Vagina (tissue), 2 donors: ENCODE measurements around the gene MED12L. TPM values are rescaled to one million over a fixed set of nuclear protein-coding genes. Genes with fewer than 3 reads are reported as not detected.

Experiments used
- DNase-seq, 2 donors: peaks; one replicate each; pipeline ENCODE4 v3.0.0-alpha.2; 2017; ENCODE audit errors: extremely low spot score in 2 of 2
- H3K27ac ChIP-seq: fragments of 200-600 bp; sonication (generic); one replicate; pipeline ENCODE4 v1.5.1; 2019
- H3K27me3 ChIP-seq: fragments of 200-600 bp; sonication (generic); one replicate; pipeline ENCODE4 v1.5.1; 2019
- H3K36me3 ChIP-seq, 2 donors: fragments of 200-600 bp; sonication (generic); one replicate each; pipeline ENCODE4 v1.5.1; 2017 to 2019
- H3K4me1 ChIP-seq: fragments of 200-600 bp; sonication (generic); one replicate; pipeline ENCODE4 v1.5.1; 2019
- H3K4me3 ChIP-seq, 2 donors: fragments of 200-600 bp; sonication (generic); 1 replicate in 1 of 2; 2 replicates in 1 of 2; pipeline ENCODE4 v1.5.1; 2016 to 2019
- H3K9me3 ChIP-seq: fragments of 200-600 bp; sonication (generic); one replicate; pipeline ENCODE4 v1.5.1; 2019
- CTCF ChIP-seq, 3 experiments: fragments of 450-650 bp in 2 of 3; fragments of 200-600 bp in 1 of 3; sonication (generic) in 1 of 3; IDR thresholded peaks; one replicate each; pipeline ENCODE4 v1.5.1; 2017 to 2019; ENCODE audit warnings: antibody characterized with exemption in 3 of 3, mild to moderate bottlenecking in 2 of 3, moderate library complexity in 2 of 3
- POLR2A ChIP-seq, 2 donors: fragments of 450-650 bp; IDR thresholded peaks; one replicate each; pipeline ENCODE4 v1.6.1; 2017; ENCODE audit warnings: antibody characterized with exemption in 2 of 2, mild to moderate bottlenecking in 2 of 2, moderate library complexity in 2 of 2
- POLR2AphosphoS5 ChIP-seq, 2 donors: sonication (generic); formaldehyde crosslinking; IDR thresholded peaks; one replicate each; pipeline ENCODE4 v1.9.0; 2017; ENCODE audit warnings: antibody characterized with exemption in 2 of 2, mild to moderate bottlenecking in 2 of 2, low read depth in 1 of 2; ENCODE audit not compliant: insufficient read depth in 1 of 2
- intact Hi-C: fragments of 100-400 bp; cut with DNase I; formaldehyde crosslinking; loops from one replicate; pipeline ENCODE4 v1.15.1; 2023
- total RNA-seq: library from RNA; depleted of rRNA; stranded (reverse); fragments of >200 nt; gene quantifications from one replicate; pipeline ENCODE4 v1.2.3, GENCODE V29; 2016

Gene MED12L
- total RNA-seq, 1 donor from 2014 or later: 1.7 TPM

- H3K9me3 ChIP-seq: no peaks in the 10 kb centered on the region
- peaks cover 5% of the 10 kb centered on the region for H3K4me1 ChIP-seq
- intact Hi-C loops: loop anchor here (5.0 kb wide), 1 partner anchor 400 kb away; no protein-coding TSS in a partner anchor
- no peak for DNase-seq
- H3K27me3 ChIP-seq: no peaks in the 10 kb centered on the region
- no peak for TF ChIP-seq POLR2A (IDR thresholded peaks at IDR 0.05)
- no peak for TF ChIP-seq POLR2AphosphoS5 (IDR thresholded peaks at IDR 0.05; ENCODE audit: insufficient read depth in 1 of 2, low read depth in 1 of 2)
- no peak for TF ChIP-seq CTCF (IDR thresholded peaks at IDR 0.05)
- no peak overlapping the region for H3K27ac ChIP-seq
- no peak overlapping the region for H3K4me3 ChIP-seq
- H3K36me3 ChIP-seq: no peaks in the 10 kb centered on the region
Observed at GRCh38 chr3:151436675-151437446, 351.4 kb downstream of the MED12L start.

- no peaks in the 10 kb centered on the region for H3K36me3 ChIP-seq
- H3K9me3 ChIP-seq: no peaks in the 10 kb centered on the region
- no peaks in the 10 kb centered on the region for H3K27me3 ChIP-seq
- peaks cover 5% of the 10 kb centered on the region for H3K4me1 ChIP-seq
- intact Hi-C loops: loop anchor here (5.0 kb wide), 1 partner anchor 399 kb away; no protein-coding TSS in a partner anchor
- DNase-seq: no peak
- no peak overlapping the region for H3K27ac ChIP-seq
- no peak for TF ChIP-seq POLR2A (IDR thresholded peaks at IDR 0.05)
- no peak for TF ChIP-seq CTCF (IDR thresholded peaks at IDR 0.05)
- no peak for TF ChIP-seq POLR2AphosphoS5 (IDR thresholded peaks at IDR 0.05; ENCODE audit: insufficient read depth in 1 of 2, low read depth in 1 of 2)
- no peak overlapping the region for H3K4me3 ChIP-seq
Observed at GRCh38 chr3:151437906-151438305, 352.4 kb downstream of the MED12L start.

- Histone ChIP-seq H3K9me3 (no peaks in the 10 kb centered on the region), H3K4me3 (no peak overlapping the region), H3K27me3 (no peaks in the 10 kb centered on the region), H3K4me1 (peaks cover under 1% of the 10 kb centered on the region), H3K36me3 (no peaks in the 10 kb centered on the region), H3K27ac (no peak overlapping the region)
- no peak for DNase-seq
- TF ChIP-seq CTCF (IDR thresholded peaks at IDR 0.05) (peak; percentile 61 to 79 (median 62)), POLR2A (IDR thresholded peaks at IDR 0.05) (no peak), POLR2AphosphoS5 (IDR thresholded peaks at IDR 0.05; ENCODE audit: insufficient read depth in 1 of 2, low read depth in 1 of 2) (no peak)
- intact Hi-C loops: loop anchor here (5.0 kb wide), 1 partner anchor 398 kb away; no protein-coding TSS in a partner anchor
Observed at GRCh38 chr3:151439652-151440125, 354.2 kb downstream of the MED12L start.

- no peak for DNase-seq
- Histone ChIP-seq H3K4me1 (no peaks in the 10 kb centered on the region), H3K4me3 (no peak overlapping the region), H3K36me3 (no peaks in the 10 kb centered on the region), H3K9me3 (no peaks in the 10 kb centered on the region), H3K27ac (no peak overlapping the region), H3K27me3 (no peaks in the 10 kb centered on the region)
- TF ChIP-seq POLR2A (IDR thresholded peaks at IDR 0.05) (no peak), POLR2AphosphoS5 (IDR thresholded peaks at IDR 0.05; ENCODE audit: insufficient read depth in 1 of 2, low read depth in 1 of 2) (no peak), CTCF (IDR thresholded peaks at IDR 0.05) (no peak)
- intact Hi-C loops: no loop called here
Observed at GRCh38 chr3:151440940-151441339, 355.5 kb downstream of the MED12L start.

GRCh38 chr3:151443583-151443982, 358.1 kb downstream of the MED12L start:
- TF ChIP-seq POLR2AphosphoS5 (IDR thresholded peaks at IDR 0.05; ENCODE audit: insufficient read depth in 1 of 2, low read depth in 1 of 2) (no peak), POLR2A (IDR thresholded peaks at IDR 0.05) (no peak), CTCF (IDR thresholded peaks at IDR 0.05) (no peak)
- H3K4me3 ChIP-seq: no peak overlapping the region
- no peaks in the 10 kb centered on the region for H3K36me3 ChIP-seq
- intact Hi-C loops: no loop called here
- H3K27ac ChIP-seq: no peak overlapping the region
- H3K9me3 ChIP-seq: no peaks in the 10 kb centered on the region
- H3K4me1 ChIP-seq: no peaks in the 10 kb centered on the region
- no peak for DNase-seq
- no peaks in the 10 kb centered on the region for H3K27me3 ChIP-seq
